Activated CD8-positive, alpha-beta memory T cell treated with anti-CD3 and anti-CD28 coated beads for 36 hours (primary cell): ENCODE measurements around the gene STIM1. TPM values are rescaled to one million over a fixed set of nuclear protein-coding genes. Genes with fewer than 3 reads are reported as not detected.

ENCODE experiments used
- CTCF ChIA-PET: fragments of 350-600 bp; sonication (Branson Sonifier 250); formaldehyde crosslinking; loops from one replicate; lab custom pipeline; 2021; ENCODE audit warnings: antibody characterized with exemption; lab: Charles Lee
- POLR2A ChIA-PET: fragments of 350-600 bp; sonication (Branson Sonifier 250); formaldehyde crosslinking; loops from one replicate; lab custom pipeline; 2021; ENCODE audit warnings: antibody characterized with exemption; lab: Charles Lee
- total RNA-seq, 2 experiments: library from RNA; stranded (reverse); gene quantifications; one replicate each; pipeline ENCODE4 v1.2.3, GENCODE V29; 2021

Gene STIM1
- total RNA-seq, 2 experiments from 2014 or later: 43.9 to 45.8 TPM

GRCh38 chr11:3840870-3841425 is 14.5 kb upstream of the STIM1 start, which contains the start of gene RHOG:
RHOG (minus strand) TSS chr11:3840959; CDS start chr11:3828138, 12,821 bp downstream.
- CTCF ChIA-PET: interaction anchor here (0.5 to 7.2 kb wide), 17 partner anchors 9 to 346 kb away, joined by 3 to 74 read pairs (median 4); partner anchors contain the start of gene STIM1
- POLR2A ChIA-PET: interaction anchor here (0.6 to 2.7 kb wide), 15 partner anchors 9 to 254 kb away, joined by 3 to 63 read pairs (median 5); partner anchors contain the start of genes NUP98, RRM1 and STIM1

DNA sequence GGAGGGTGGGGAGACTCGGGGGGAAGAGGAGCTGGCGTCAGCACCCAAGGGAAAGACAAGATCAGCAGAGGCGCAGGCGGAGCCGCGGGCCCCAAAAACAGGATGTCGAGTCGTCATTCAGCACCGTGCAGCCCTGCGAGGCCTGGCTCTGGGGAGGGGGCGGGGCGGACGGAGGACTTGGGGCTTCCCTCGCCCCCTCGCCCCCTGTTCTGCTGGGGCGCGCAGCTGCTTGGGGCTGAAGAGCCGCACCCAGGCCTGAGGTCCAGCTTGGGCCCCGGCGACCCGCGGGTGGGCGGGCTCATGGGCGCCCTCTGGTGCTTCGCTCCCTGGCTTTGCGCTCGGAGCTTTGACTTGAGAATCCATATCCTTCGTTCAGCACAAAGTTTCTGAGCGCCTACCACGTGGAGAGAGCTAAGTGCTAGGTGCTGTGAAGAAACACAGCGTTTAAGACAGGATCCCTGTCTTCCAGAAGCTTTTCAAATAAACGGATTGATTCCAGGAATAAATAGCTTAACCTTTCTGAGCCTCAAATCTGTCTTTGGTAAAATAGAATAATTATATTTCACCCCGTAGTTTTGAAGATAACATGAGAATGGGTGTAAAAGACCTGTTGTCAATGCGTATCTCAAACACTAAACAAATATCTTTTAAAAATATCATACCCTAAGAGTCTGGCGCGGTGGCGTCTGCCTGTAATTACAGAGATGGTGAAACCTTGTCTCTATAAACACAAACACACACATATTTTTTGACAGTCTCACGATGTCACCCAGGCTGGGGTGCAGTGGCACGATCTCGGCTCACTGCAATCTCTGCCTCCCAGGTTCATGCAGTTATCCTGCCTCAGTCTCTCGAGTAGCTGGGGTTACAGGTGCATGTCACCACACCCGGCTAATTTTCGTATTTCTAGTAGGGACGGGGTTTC is 13.8 kb upstream of the STIM1 start:
- CTCF ChIA-PET: interaction anchor here (0.6 to 7.2 kb wide), 16 partner anchors 8 to 345 kb away, joined by 3 to 74 read pairs (median 4); partner anchors contain the start of gene STIM1
- POLR2A ChIA-PET: interaction anchor here (0.6 to 2.7 kb wide), 13 partner anchors 8 to 253 kb away, joined by 3 to 63 read pairs (median 5); partner anchors contain the start of genes NUP98, RRM1 and STIM1

- POLR2A ChIA-PET: interaction anchor here (0.6 kb wide), 1 partner anchor 63 kb away, joined by 7 read pairs; no protein-coding TSS in a partner anchor
Measured at GRCh38 chr11:3843326-3843725, 12.1 kb upstream of the STIM1 start.

GRCh38 chr11:3845246-3845645 is 10.2 kb upstream of the STIM1 start:
- CTCF ChIA-PET: interaction anchor here (1.5 to 7.2 kb wide), 2 partner anchors 9 to 227 kb away, joined by 9 to 74 read pairs; partner anchors contain the start of gene STIM1
- POLR2A ChIA-PET: no interaction called here

More at GRCh38 chr11:3843326-3843725, 12.1 kb upstream of the STIM1 start:
- CTCF ChIA-PET: interaction anchor here (1.0 to 7.2 kb wide), 3 partner anchors 11 to 102 kb away, joined by 3 to 74 read pairs (median 3); partner anchors contain the start of gene STIM1

GRCh38 chr11:3845670-3846069 is 9.8 kb upstream of the STIM1 start:
- ChIA-PET CTCF (interaction anchor here (0.5 to 7.2 kb wide), 3 partner anchors 9 to 227 kb away, joined by 4 to 74 read pairs (median 9); partner anchors contain the start of gene STIM1), POLR2A (no interaction called here)

DNA sequence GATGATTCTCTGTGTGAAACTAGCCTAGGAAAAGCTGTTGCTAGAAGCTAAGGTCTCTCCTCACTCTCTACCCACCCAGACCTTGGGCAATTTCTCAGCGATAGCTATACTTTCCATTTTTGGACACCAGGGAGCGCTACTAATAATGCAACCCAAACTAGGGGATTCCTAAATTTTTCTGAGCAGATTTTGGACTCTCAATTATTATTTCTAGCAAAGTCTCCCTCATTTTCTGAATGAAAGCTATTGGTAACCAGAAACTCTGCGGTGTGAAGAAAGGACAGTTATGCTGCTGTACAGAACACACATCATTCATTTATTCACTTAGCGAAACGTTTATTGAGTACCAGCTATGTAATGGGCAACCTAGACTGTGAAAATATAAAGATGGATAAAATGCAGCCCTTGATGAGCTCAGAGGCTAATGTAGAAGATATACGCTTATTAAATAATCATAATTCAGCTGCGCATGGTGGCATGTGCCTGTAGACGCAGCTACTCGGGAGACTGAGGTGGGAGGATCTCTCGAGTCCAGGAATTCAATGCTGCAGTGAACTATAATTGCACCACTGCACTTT is 6.1 kb upstream of the STIM1 start:
- POLR2A ChIA-PET: interaction anchor here (2.8 kb wide), 1 partner anchor 8 kb away, joined by 14 read pairs; the partner anchor contains the start of gene RHOG
- CTCF ChIA-PET: interaction anchor here (0.6 to 9.1 kb wide), 19 partner anchors 8 to 230 kb away, joined by 3 to 125 read pairs (median 3); partner anchors contain the start of gene RHOG

- ChIA-PET POLR2A (interaction anchor here (2.1 to 3.4 kb wide), 4 partner anchors 13 to 219 kb away, joined by 6 to 63 read pairs (median 10); partner anchors contain the start of gene RHOG), CTCF (interaction anchor here (1.0 to 9.1 kb wide), 9 partner anchors 10 to 220 kb away, joined by 3 to 125 read pairs (median 15); partner anchors contain the start of gene RHOG)
Measured at GRCh38 chr11:3853545-3853842, 2.0 kb upstream of the STIM1 start.

- CTCF ChIA-PET: interaction anchor here (0.7 to 9.1 kb wide), 45 partner anchors 11 to 227 kb away, joined by 3 to 125 read pairs (median 5); partner anchors contain the start of gene RHOG
Measured at GRCh38 chr11:3853899-3854659, 1.4 kb upstream of the STIM1 start.

GRCh38 chr11:3854660-3854976 is 846 bp upstream of the STIM1 start:
- ChIA-PET CTCF (interaction anchor here (0.7 to 9.1 kb wide), 47 partner anchors 10 to 233 kb away, joined by 3 to 125 read pairs (median 5); partner anchors contain the start of gene RHOG), POLR2A (interaction anchor here (0.6 to 3.4 kb wide), 21 partner anchors 14 to 476 kb away, joined by 3 to 63 read pairs (median 4); partner anchors contain the start of genes RHOG, RRM1 and ZNF195)

More at GRCh38 chr11:3853899-3854659, 1.4 kb upstream of the STIM1 start:
- POLR2A ChIA-PET: interaction anchor here (0.9 to 3.4 kb wide), 17 partner anchors 13 to 241 kb away, joined by 3 to 63 read pairs (median 5); partner anchors contain the start of genes RHOG and RRM1

DNA sequence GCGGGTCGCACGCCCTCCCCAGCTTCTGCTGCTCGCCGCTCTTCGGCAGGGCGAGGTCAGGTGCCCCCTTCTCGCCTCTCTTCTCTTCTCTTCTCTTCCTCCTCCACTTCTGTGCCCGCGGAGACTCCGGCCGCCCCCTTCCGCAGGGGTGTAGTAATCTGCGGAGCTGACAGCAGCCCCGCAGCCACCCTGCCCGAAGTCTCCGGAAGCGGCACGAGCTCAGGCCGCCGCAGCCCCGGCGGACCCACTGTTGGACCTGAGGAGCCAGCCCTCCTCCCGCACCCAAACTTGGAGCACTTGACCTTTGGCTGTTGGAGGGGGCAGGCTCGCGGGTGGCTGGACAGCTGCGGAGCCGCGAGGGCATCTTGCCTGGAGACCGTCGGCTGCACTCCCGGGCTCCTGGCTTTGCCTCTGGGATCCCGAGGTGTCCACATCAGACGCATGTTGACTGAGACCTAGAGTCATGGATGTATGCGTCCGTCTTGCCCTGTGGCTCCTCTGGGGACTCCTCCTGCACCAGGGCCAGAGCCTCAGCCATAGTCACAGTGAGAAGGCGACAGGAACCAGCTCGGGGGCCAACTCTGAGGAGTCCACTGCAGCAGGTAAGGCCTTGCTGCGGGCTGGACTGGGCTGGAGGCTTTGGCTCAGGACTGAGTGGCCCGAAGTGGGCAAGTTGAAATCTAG is 486 bp downstream of the STIM1 start:
- POLR2A ChIA-PET: interaction anchor here (0.6 to 3.4 kb wide), 13 partner anchors 10 to 477 kb away, joined by 3 to 63 read pairs (median 5); partner anchors contain the start of genes RHOG and ZNF195
- CTCF ChIA-PET: interaction anchor here (1.0 to 9.1 kb wide), 25 partner anchors 9 to 229 kb away, joined by 3 to 125 read pairs (median 8); partner anchors contain the start of gene RHOG

DNA sequence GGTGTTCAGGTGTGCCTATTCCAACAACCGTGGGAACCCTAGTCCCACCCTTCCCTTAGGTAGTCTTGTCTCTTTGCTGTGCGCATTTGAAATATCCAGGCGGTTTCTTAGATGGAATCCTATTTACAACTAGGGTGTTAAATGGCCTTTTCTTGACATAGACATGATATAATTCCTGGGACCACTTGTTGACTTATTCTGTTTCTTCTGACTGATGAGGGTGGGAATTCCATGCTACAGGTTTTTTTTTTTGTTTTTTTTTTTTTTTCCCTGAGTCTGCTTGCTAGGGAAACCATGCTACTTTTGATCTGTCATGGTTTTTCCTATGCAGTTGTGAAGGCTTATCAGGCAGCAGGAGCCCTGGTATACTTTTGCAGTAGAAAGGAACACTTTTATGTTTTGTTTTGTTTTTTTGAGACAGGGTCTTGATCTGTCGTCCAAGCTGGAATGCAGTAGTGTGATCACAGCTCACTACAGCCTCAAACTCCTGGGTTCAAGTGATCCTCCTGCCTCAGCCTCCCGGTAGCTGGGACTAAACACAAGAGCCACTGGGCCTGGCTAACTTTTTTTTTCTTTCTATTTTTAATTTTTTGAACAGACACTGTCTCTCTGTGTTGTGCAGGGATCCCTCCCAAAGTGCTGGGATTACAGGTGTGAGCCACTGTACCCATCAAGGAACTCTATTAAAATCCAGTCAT is 1.5 kb downstream of the STIM1 start:
- POLR2A ChIA-PET: interaction anchor here (1.6 to 3.4 kb wide), 3 partner anchors 10 to 16 kb away, joined by 5 to 63 read pairs (median 11); partner anchors contain the start of gene RHOG
- CTCF ChIA-PET: interaction anchor here (1.0 to 9.1 kb wide), 2 partner anchors 25 to 217 kb away, joined by 3 to 125 read pairs; no protein-coding TSS in a partner anchor

DNA sequence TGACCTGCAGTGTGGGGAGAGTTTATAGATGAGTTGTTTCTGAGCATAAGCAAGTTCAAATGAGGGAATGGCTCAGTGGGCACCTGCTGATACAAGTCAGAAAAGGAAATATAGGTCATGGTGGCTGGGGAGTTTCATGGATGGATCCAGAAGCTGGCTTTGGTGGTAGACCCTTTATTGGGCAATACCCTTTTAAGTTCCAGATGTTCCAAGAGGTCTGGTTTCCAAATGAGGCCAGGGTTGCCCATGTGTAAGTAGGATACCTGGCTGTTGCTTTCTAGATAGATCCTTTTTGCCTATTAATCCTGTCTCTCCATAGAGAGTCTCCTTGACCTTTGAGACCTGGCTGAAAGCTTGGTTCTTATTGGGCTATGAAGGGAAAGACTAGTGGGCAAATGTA is 2.2 kb downstream of the STIM1 start:
- ChIA-PET POLR2A (interaction anchor here (0.7 to 1.1 kb wide), 2 partner anchors 15 to 117 kb away, joined by 3 to 6 read pairs; no protein-coding TSS in a partner anchor), CTCF (interaction anchor here (1.4 to 1.8 kb wide), 2 partner anchors 16 to 23 kb away, joined by 3 to 4 read pairs; no protein-coding TSS in a partner anchor)

- ChIA-PET CTCF (interaction anchor here (0.9 to 1.8 kb wide), 5 partner anchors 10 to 213 kb away, joined by 3 to 8 read pairs (median 4); no protein-coding TSS in a partner anchor), POLR2A (interaction anchor here (0.6 to 1.2 kb wide), 2 partner anchors 12 to 18 kb away, joined by 3 to 4 read pairs; no protein-coding TSS in a partner anchor)
Measured at GRCh38 chr11:3859373-3859881, 4.0 kb downstream of the STIM1 start.

DNA sequence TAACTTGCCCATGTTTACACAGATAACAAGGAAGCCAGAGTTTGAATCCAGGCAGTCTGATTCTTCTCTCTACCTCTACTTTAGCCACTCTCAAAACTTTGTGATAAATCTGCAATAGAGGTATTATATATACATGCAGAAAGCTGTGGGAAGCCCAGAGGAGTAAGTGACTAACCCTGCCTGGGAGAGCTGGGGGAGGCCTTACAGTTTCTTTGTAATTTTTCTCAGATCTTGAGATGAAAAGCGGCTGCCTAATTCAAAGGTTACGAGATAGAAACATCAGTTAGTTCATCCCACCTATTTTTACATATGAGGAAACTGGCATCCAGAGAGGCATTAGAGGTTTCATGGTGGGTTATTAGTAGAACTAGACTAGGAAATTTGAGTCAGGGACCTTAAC is 4.9 kb downstream of the STIM1 start:
- ChIA-PET POLR2A (interaction anchor here (0.5 to 0.6 kb wide), 2 partner anchors 19 to 27 kb away, joined by 3 to 4 read pairs; no protein-coding TSS in a partner anchor), CTCF (interaction anchor here (0.6 to 1.8 kb wide), 5 partner anchors 12 to 213 kb away, joined by 3 to 8 read pairs (median 4); no protein-coding TSS in a partner anchor)

- CTCF ChIA-PET: interaction anchor here (0.8 to 1.8 kb wide), 2 partner anchors 13 to 212 kb away, joined by 4 to 5 read pairs; no protein-coding TSS in a partner anchor
- POLR2A ChIA-PET: interaction anchor here (0.5 kb wide), 1 partner anchor 27 kb away, joined by 3 read pairs; no protein-coding TSS in a partner anchor
Measured at GRCh38 chr11:3860898-3861393, 5.5 kb downstream of the STIM1 start.
